Activated CD4-positive, CD25-positive, alpha-beta regulatory T cell treated with anti-CD3 and anti-CD28 coated beads, Interleukin-2, amount 50 U/mL, for 72 hours (primary cell): ENCODE measurements around the gene RXRB.

Experiments
- DNase-seq: peaks from one replicate; pipeline ENCODE4 v3.0.0; 2021

The RXRB gene

GRCh38 chr6:33195304-33196165, 4.9 kb downstream of the RXRB start:
- no peak for DNase-seq

DNA sequence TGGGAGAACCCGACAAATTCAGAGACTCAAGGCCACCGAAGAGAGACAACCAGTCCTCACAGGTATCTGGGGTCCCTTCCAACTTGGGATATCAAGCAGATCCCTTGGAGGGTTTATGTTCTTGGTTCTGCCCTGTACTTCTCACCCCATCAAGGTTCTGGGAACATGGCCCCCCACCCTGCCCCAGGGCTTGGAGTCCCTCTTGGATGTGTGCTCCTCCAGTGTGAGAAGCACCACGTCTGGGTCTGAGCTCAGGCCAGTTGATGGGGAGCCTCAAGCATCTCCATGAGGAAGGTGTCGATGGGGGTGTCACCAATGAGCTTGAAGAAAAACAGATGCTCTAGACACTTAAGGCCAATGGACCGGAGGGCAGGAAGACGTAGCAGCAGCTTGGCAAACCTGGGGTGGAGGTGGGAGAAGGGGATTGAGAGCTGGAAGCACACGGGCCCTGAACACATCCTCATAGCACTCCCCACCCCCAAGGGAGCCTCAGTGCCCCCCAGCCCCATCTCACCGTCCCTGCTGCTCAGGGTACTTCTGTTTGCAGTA, 6.0 kb downstream of the RXRB start:
- DNase-seq, result no peak

- no peak for DNase-seq
Observed at GRCh38 chr6:33193619-33194018, 6.8 kb downstream of the RXRB start.

DNA sequence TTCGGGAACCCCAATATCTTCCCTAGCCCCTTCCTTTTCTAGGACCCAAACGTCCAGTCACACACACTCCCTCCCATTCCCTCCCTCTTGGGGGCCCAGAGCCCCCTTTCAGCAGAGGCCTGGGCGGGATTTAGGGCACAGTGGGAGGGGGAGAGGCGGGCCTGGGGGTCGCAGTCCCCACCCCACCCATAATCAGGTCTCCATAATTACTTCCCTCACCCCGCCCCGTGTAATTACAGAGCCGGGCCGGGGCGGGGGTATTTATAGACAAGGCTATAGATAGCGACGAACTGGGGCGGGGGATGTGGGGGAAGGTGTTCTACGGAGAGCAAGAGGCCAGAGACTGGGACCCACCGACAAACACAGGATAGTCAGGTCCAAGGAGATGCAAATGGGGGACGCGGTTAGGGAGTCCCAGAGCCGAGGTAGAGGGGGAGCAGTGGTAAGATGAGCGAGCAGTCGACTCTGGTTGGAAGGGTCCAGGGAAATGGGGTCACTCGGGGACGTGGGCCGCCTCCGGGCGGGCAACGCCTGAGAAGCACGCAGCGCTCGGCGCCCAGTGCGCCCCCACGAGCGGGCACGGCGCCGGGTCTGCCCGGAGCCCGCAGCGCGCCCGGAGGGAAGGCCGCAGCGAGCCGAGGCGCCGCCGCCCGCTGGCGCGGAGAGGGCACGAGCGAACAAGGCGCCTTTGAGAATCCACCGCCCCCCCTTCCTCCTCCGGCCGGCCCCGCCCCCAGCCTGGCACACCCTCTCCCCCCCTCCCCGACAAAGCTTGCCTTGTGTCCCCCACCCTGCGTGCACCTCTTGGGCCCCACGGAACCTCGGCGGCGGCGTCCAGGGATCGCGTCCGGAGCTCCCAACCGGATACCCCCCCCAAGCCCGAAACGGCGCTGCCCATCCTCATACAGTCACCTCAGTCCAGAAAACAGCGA, 7.5 kb downstream of the RXRB start:
- no peak for DNase-seq

GRCh38 chr6:33192105-33192646, 8.3 kb downstream of the RXRB start, which contains the start of gene COL11A2:
Gene COL11A2, minus strand, starts transcription at chr6:33192467. Its CDS starts 227 bp downstream, at chr6:33192240.
- DNase-seq, result no peak

- DNase-seq, result no peak
Observed at GRCh38 chr6:33191383-33192104, 8.9 kb downstream of the RXRB start.

DNA sequence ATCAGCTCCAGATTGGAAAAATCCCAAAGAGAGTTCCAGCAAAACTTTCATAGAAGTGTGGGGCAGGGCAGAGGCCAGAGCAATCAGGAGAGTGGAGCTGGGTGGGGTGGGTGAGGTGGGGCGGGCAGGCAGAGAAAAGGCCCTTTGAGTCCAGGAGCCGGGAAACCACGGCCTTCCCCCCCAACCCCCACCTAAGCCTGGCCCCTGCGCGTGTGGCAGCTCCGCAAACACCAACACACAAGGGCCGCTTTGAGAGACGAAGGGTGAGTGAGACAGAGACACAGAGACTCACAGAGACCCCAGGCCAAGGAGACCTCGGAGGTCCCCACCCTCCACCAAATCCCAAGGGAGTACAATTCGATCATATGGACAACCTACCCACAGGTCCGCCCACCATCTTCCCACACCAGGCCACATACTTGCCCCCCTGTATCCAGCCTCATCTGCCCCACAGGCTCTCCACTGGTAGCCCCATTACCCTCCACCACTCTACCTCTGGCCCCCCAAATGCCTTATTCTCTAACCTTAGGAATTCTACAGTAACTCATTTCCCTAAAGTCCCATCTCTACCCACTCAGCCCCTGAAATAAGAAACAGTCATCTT, 9.9 kb downstream of the RXRB start:
- no peak for DNase-seq

GRCh38 chr6:33189625-33190448, 10.6 kb downstream of the RXRB start:
- no peak for DNase-seq

DNA sequence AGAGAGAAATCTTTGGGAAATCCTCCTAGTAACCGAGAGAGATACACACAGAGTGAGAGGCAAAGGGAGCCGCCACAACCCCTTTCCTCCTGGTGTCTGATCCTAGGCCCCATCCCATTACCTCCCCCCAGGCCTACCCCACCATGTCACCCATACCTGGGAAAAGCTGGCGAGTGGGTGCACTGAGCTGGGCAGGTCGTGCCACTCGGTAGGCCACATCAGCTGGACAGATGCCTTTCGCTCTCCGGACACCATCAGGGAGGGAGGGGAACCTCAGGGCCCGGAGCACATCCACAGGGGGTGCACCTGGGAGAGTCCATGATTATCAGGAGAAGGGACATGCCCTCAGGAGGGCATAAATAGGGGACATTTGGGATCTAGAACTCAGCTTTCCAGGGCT, 11.3 kb downstream of the RXRB start:
- DNase-seq, result no peak

GRCh38 chr6:33187809-33188208, 12.7 kb downstream of the RXRB start:
- no peak for DNase-seq

DNA sequence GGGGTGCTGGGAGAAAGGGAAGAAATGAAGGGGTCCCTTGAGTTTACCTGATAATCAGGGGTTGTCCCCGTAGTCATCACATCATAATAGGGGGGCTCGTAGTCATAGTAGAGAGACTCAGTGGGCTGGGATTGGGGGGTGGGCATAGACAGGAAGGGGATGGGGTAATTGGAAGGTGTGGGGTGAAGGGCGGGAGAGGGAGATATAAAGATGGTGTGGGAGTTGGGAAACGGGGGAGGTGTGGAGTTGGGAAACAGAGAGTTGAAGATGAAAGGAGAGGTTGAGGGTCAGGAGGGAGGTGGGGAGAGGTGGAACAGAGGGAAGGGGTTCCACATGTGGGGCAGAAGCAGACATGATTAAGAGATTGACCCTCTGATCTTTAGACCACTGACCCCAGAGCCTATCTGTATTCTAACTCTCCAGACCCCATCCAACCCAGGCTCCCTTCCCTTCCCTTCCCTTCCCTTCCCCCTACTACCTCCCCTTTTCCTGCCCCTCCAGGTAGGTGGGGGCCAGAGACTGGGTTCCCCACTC, 14.7 kb downstream of the RXRB start:
- no peak for DNase-seq

- no peak for DNase-seq
Observed at GRCh38 chr6:33185190-33185589, 15.3 kb downstream of the RXRB start.

DNA sequence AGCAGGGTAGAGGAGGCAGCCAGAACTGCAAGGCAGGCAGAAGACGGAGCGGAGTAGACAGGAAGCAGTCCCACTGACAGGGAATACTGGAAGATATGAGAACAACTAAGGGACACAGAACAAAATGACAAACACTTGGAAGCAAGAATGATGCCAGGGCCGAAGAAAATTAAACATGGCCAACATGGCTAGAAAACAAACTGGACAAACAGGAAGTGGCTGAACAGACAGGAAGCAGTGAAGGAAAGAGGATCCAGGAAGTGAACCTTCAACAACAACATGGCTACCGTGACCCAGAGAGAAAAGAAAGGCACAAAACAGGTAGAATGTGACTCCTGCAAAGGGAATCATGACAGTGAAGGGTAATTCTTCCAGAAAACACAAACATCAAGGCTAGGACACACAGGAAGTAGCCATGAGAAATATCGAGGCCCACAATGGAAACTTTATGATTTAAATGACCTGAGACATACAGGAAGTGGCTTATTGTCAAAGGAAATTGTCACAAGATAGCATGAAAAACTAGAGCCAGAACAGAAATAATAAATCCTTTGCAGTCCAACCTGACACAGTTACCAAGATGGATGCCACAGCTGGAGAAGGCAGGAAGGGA, 17.3 kb downstream of the RXRB start:
- no peak for DNase-seq

DNA sequence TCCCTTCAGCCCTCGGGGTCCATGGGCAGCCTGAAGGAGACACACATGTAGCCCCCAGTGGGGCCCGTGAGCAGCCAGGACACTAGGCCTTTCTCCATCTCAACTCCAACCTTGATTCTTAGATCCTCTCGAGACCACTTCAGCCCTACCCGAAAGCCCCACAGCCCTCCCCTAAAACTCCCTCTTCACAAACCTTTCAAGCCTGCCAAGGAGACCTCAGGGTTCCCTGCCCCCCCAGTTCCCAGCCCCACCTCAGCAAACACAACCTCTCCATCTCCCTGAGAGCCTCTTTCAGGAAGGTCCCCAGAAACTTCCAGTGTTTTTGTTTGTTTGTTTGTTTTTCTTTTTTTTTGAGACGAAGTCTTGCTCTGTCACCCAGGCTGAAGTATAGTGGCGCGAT, 19.3 kb downstream of the RXRB start:
- no peak for DNase-seq

DNA sequence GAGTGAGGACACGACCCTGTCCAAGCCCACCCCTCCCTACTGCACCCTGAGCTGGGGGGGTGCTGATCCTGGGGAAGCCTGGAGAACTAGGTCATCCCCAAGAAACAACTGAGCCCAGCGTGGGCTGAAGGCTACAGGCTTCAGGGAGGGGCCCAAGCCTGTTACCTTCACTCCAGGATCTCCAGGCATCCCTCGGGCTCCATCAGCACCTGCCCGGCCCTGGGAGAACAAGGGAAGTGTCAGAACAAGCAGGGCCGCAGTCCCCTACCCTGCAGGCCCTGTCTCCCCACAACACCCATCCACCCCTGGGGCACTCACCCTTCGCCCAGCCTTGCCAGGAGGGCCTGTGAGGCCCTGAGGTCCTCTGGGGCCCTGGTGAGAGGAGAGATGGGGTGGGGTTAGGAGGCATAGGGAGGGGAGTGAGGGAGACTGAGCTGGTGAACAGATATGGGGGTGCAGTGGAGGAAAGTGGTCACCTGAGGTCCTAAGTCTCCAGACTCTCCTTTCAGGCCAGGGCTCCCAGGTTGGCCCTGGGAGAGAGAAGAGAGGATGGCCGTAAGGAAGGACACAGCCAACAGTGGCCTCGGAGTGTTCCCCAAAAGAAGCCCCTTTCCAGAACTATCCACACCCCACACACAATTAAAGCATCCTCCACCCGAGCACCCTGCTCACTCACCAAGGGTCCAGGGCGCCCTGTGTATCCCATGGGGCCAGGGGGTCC, 21.6 kb downstream of the RXRB start:
- DNase-seq, result no peak

DNA sequence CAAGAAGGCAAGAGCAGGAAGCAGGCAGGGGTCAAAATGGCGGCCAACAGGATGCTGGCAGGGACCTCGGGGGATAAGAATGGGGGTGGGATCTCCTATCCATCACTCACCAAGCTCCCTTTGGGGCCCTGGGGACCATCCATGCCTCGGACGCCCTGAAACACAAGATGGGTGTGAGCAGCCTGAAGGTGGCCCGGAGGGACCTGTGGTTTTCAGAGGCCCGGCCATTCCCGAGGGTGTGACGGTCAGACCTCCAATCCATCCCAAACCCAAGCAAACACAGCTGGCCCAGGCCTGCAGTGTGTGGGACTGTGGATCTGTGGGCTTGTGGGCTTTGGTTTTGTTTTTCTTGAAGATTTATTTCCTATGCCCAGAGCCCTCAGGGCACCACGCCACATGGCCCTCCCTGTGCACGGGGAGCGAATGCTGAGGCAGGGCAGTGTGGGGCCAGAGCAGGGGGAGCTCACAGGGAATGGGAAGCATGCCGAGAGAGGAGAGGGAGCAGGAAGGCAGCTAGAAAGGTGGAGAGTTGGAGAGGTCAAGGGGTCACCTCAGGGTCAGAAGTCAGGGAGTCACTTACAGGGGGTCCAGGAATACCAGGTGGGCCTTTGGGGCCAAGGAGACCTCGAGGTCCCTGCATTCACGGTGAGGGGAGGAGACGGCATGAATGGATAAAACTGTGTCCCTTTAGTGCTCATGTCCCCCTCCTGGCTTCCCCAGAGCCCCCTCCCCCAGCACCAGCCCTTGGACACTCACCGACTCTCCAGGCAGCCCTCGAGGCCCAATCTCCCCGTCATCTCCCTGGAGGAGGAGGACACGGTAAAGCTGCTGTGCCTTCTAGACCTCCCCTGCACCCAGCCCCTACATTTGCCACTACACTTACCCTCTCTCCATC, 22.7 kb downstream of the RXRB start:
- DNase-seq, result no peak

GRCh38 chr6:33176906-33177305, 23.6 kb downstream of the RXRB start:
- no peak for DNase-seq

- DNase-seq, result no peak
Observed at GRCh38 chr6:33175436-33176069, 24.9 kb downstream of the RXRB start.
